Vagina (tissue), 2 donors: Measurements from ENCODE around the gene CCNI2. TPM values are rescaled to one million over a fixed set of nuclear protein-coding genes. Genes with fewer than 3 reads are reported as not detected.
A peak's percentile ranks its signal among the peaks of the same experiment; 100 is the strongest.

ENCODE experiments used
- DNase-seq, 2 donors: peaks; one replicate each; pipeline ENCODE4 v3.0.0-alpha.2; 2017; ENCODE audit errors: extremely low spot score in 2 of 2
- H3K27ac ChIP-seq: fragments of 200-600 bp; sonication (generic); one replicate; pipeline ENCODE4 v1.5.1; 2019
- H3K27me3 ChIP-seq: fragments of 200-600 bp; sonication (generic); one replicate; pipeline ENCODE4 v1.5.1; 2019
- H3K36me3 ChIP-seq, 2 donors: fragments of 200-600 bp; sonication (generic); one replicate each; pipeline ENCODE4 v1.5.1; 2017 to 2019
- H3K4me1 ChIP-seq: fragments of 200-600 bp; sonication (generic); one replicate; pipeline ENCODE4 v1.5.1; 2019
- H3K4me3 ChIP-seq, 2 donors: fragments of 200-600 bp; sonication (generic); 1 replicate in 1 of 2; 2 replicates in 1 of 2; pipeline ENCODE4 v1.5.1; 2016 to 2019
- H3K9me3 ChIP-seq: fragments of 200-600 bp; sonication (generic); one replicate; pipeline ENCODE4 v1.5.1; 2019
- CTCF ChIP-seq, 3 experiments: fragments of 450-650 bp in 2 of 3; fragments of 200-600 bp in 1 of 3; sonication (generic) in 1 of 3; IDR thresholded peaks; one replicate each; pipeline ENCODE4 v1.5.1; 2017 to 2019; ENCODE audit warnings: antibody characterized with exemption in 3 of 3, mild to moderate bottlenecking in 2 of 3, moderate library complexity in 2 of 3
- POLR2A ChIP-seq, 2 donors: fragments of 450-650 bp; IDR thresholded peaks; one replicate each; pipeline ENCODE4 v1.6.1; 2017; ENCODE audit warnings: antibody characterized with exemption in 2 of 2, mild to moderate bottlenecking in 2 of 2, moderate library complexity in 2 of 2
- POLR2AphosphoS5 ChIP-seq, 2 donors: sonication (generic); formaldehyde crosslinking; IDR thresholded peaks; one replicate each; pipeline ENCODE4 v1.9.0; 2017; ENCODE audit warnings: antibody characterized with exemption in 2 of 2, mild to moderate bottlenecking in 2 of 2, low read depth in 1 of 2; ENCODE audit not compliant: insufficient read depth in 1 of 2
- intact Hi-C: fragments of 100-400 bp; cut with DNase I; formaldehyde crosslinking; loops from one replicate; pipeline ENCODE4 v1.15.1; 2023
- total RNA-seq: library from RNA; depleted of rRNA; stranded (reverse); fragments of >200 nt; gene quantifications from one replicate; pipeline ENCODE4 v1.2.3, GENCODE V29; 2016

The CCNI2 gene
- total RNA-seq, 1 donor from 2014 or later, result not detected

- H3K4me3 ChIP-seq, result no peak overlapping the region
- peaks cover 77% of the 10 kb centered on the region for H3K4me1 ChIP-seq
- H3K27ac ChIP-seq, result no peak overlapping the region
- no peaks in the 10 kb centered on the region for H3K36me3 ChIP-seq
- TF ChIP-seq CTCF (IDR thresholded peaks at IDR 0.05), result no peak
- TF ChIP-seq POLR2A (IDR thresholded peaks at IDR 0.05), result no peak
- TF ChIP-seq POLR2AphosphoS5 (IDR thresholded peaks at IDR 0.05; ENCODE audit: insufficient read depth in 1 of 2, low read depth in 1 of 2), result no peak
- DNase-seq, result no peak
- no peaks in the 10 kb centered on the region for H3K9me3 ChIP-seq
- intact Hi-C loops, result no loop called here
- H3K27me3 ChIP-seq, result no peaks in the 10 kb centered on the region
These were observed 26.6 kb downstream of the CCNI2 start for GRCh38 chr5:132773601-132774355.

- no peak for DNase-seq
- Histone ChIP-seq H3K4me1 (peaks cover 71% of the 10 kb centered on the region), H3K36me3 (no peaks in the 10 kb centered on the region), H3K27me3 (no peaks in the 10 kb centered on the region), H3K27ac (no peak overlapping the region), H3K4me3 (no peak overlapping the region), H3K9me3 (no peaks in the 10 kb centered on the region)
- intact Hi-C loops, result no loop called here
- TF ChIP-seq POLR2AphosphoS5 (IDR thresholded peaks at IDR 0.05; ENCODE audit: insufficient read depth in 1 of 2, low read depth in 1 of 2) (no peak), POLR2A (IDR thresholded peaks at IDR 0.05) (no peak), CTCF (IDR thresholded peaks at IDR 0.05) (no peak)
These were observed 27.2 kb downstream of the CCNI2 start for GRCh38 chr5:132774406-132774805.

GRCh38 chr5:132774896-132775295 lies 27.7 kb downstream of the CCNI2 start:
- peak overlapping the region; percentile 9 for H3K27ac ChIP-seq
- no peaks in the 10 kb centered on the region for H3K36me3 ChIP-seq
- H3K4me3 ChIP-seq, result no peak overlapping the region
- intact Hi-C loops, result no loop called here
- TF ChIP-seq POLR2A (IDR thresholded peaks at IDR 0.05), result no peak
- no peak for TF ChIP-seq POLR2AphosphoS5 (IDR thresholded peaks at IDR 0.05; ENCODE audit: insufficient read depth in 1 of 2, low read depth in 1 of 2)
- no peak for TF ChIP-seq CTCF (IDR thresholded peaks at IDR 0.05)
- H3K27me3 ChIP-seq, result no peaks in the 10 kb centered on the region
- no peaks in the 10 kb centered on the region for H3K9me3 ChIP-seq
- no peak for DNase-seq
- H3K4me1 ChIP-seq, result peaks cover 68% of the 10 kb centered on the region

GRCh38 chr5:132775476-132775961 lies 28.3 kb downstream of the CCNI2 start:
- peak overlapping the region in 1 of 2 donors; percentile 87 for H3K4me3 ChIP-seq
- H3K4me1 ChIP-seq, result peaks cover 67% of the 10 kb centered on the region
- DNase-seq, result no peak
- no peaks in the 10 kb centered on the region for H3K27me3 ChIP-seq
- no peaks in the 10 kb centered on the region for H3K36me3 ChIP-seq
- intact Hi-C loops, result no loop called here
- TF ChIP-seq POLR2AphosphoS5 (IDR thresholded peaks at IDR 0.05; ENCODE audit: insufficient read depth in 1 of 2, low read depth in 1 of 2) (no peak), CTCF (IDR thresholded peaks at IDR 0.05) (no peak), POLR2A (IDR thresholded peaks at IDR 0.05) (no peak)
- H3K27ac ChIP-seq, result peak overlapping the region; percentile 86
- H3K9me3 ChIP-seq, result no peaks in the 10 kb centered on the region
